Measurements from ENCODE around the gene FRY. TPM values are rescaled to one million over a fixed set of nuclear protein-coding genes. Genes with fewer than 3 reads are reported as not detected.

The FRY gene
- total RNA-seq, 4 donors from 2014 or later: 6.7 to 106 (median 14.1) TPM

DNA sequence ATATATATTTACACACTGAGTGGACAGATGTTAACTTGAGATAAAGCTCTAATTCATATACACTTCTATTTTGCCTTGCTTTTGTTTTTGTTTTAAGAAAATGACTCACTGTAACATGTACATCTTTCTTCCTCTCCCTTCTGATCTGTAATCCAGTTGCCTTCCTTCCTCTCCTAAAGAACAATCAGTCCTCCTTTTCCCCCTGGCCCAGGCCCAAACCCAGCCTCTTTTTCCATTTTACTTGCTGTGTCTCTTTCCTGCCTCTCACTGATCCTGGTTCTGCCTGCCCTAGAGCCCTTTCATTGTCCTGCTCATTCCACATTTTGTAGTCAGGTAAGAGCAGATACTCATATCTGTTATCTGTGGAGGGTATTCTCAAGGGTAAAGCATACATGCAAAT lies 232.8 kb downstream of the FRY start:
- Histone ChIP-seq H3K4me3 (no peak overlapping the region), H3K27ac (peak overlapping the region in 2 of 4 donors; percentile 14 to 40), H3K27me3 (no peaks in the 10 kb centered on the region), H3K9me3 (no peaks in the 10 kb centered on the region), H3K4me1 (no peaks in the 10 kb centered on the region), H3K36me3 (no peaks in the 10 kb centered on the region)
- DNase-seq: no peak
- no peak for TF ChIP-seq POLR2A (IDR thresholded peaks at IDR 0.05)
- TF ChIP-seq, protein P1, sequence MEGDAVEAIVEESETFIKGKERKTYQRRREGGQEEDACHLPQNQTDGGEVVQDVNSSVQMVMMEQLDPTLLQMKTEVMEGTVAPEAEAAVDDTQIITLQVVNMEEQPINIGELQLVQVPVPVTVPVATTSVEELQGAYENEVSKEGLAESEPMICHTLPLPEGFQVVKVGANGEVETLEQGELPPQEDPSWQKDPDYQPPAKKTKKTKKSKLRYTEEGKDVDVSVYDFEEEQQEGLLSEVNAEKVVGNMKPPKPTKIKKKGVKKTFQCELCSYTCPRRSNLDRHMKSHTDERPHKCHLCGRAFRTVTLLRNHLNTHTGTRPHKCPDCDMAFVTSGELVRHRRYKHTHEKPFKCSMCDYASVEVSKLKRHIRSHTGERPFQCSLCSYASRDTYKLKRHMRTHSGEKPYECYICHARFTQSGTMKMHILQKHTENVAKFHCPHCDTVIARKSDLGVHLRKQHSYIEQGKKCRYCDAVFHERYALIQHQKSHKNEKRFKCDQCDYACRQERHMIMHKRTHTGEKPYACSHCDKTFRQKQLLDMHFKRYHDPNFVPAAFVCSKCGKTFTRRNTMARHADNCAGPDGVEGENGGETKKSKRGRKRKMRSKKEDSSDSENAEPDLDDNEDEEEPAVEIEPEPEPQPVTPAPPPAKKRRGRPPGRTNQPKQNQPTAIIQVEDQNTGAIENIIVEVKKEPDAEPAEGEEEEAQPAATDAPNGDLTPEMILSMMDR (IDR thresholded peaks at IDR 0.05): no peak

DNA sequence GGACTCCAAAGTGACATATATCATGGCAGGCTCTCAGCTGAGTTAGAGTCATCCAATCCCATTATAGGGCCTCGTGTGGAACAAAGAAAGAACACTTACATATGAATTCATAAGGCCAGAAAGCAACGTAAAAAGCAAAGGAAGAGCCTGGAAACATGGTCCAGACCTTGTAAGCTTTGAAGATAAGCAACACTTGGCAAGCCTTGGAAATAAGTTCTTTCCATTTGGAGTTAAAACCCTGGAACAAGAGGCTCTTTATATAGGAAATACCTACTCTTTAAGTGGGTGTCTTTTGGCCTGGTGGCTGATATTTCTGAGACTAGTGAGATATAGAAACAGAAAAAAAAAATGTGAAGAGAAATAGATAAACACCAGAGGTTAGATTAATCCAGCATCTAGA lies 234.2 kb downstream of the FRY start:
- Histone ChIP-seq H3K4me1 (no peaks in the 10 kb centered on the region), H3K4me3 (no peak overlapping the region), H3K27me3 (no peaks in the 10 kb centered on the region), H3K36me3 (no peaks in the 10 kb centered on the region), H3K27ac (no peak overlapping the region), H3K9me3 (no peaks in the 10 kb centered on the region)
- DNase-seq: no peak
- no peak for TF ChIP-seq POLR2A (IDR thresholded peaks at IDR 0.05)

DNA sequence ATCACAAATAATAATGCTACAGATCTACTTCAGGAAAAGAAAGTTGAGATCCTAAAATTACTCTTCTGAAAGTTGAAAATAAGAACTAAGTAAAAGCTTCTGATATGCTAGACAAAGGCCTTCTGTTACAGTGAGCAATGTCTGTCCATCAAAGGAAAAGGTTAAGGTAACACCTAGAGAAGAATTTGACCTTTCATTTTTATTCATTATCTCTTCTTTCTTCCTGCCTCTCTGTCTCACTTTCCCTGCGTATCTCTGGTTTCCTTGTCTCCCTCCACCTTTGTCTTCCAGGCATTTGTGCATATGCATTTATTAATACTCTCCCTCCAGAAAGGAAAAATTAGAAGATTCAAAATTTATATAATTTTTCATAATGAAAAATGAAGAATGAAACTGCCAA lies 234.6 kb downstream of the FRY start:
- Histone ChIP-seq H3K36me3 (no peaks in the 10 kb centered on the region), H3K4me1 (no peaks in the 10 kb centered on the region), H3K4me3 (no peak overlapping the region), H3K27ac (no peak overlapping the region), H3K27me3 (no peaks in the 10 kb centered on the region), H3K9me3 (no peaks in the 10 kb centered on the region)
- TF ChIP-seq, protein P1 (IDR thresholded peaks at IDR 0.05): no peak
- no peak for TF ChIP-seq POLR2A (IDR thresholded peaks at IDR 0.05)
- no peak for DNase-seq

DNA sequence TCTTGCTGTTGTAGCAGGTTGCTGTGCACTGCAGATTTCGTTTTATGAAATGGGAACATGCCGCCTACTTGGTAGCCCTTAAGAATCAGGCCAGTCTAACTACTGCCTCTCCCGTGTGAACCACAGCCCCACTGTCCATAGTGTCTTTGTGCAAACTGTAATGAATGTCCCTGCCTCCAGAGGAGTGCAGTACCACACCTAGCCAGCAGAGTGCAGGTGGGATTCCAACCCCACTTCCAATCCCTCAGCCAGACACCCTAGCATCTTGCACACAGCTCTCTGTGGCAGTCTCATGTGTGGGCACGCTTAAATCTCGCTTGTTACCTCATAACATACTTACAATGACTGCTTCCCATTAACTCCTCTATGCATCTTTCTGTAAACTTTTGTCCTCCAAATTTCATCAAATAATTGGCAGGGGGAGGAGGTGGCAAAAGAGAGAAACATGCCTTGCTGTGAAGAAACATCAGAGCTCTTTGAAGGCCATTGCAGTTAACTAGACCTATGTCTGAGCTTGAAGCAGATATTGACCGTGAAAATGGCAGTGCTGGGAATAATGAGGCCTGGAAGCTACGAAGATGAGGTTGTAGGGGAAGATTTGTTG lies 236.4 kb downstream of the FRY start:
- Histone ChIP-seq H3K36me3 (no peaks in the 10 kb centered on the region), H3K4me1 (no peaks in the 10 kb centered on the region), H3K4me3 (no peak overlapping the region), H3K27ac (no peak overlapping the region), H3K9me3 (no peaks in the 10 kb centered on the region), H3K27me3 (no peaks in the 10 kb centered on the region)
- peak; percentile 28 to 71 (median 58) for DNase-seq
- TF ChIP-seq, protein P1 (IDR thresholded peaks at IDR 0.05): peak; percentile 30 to 68 (median 56)
- TF ChIP-seq POLR2A (IDR thresholded peaks at IDR 0.05): no peak

DNA sequence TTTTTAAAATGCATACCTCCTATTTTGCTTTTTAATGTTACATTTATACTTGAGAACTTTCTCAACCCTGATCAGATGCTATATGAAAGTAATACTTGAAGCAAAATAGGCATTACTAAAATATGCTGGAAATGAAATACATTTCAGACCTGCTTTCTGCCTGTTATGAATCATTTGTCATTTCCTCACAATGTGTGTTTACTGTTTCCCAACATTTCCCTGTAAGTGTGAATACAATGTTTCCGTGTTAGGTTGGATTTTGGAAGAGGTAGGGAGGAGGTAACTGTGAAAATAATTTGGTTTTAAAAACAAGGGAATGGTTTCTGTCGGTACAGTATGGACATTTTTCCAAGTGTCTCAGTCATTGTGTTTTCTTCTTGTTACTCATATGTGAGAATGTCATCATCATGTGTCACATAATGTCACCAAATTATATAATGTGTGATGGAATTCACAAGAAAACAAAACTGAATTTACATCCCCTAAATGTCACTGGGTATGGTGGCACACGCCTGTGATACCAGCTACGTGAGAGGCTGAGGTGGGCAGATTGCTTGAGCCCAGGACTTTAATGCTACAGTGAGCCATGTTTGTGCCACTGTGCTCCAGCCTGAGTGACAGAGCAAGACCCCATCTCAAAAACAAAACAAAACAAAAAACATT lies 240.6 kb downstream of the FRY start:
- Histone ChIP-seq H3K9me3 (no peaks in the 10 kb centered on the region), H3K4me3 (no peak overlapping the region), H3K27ac (no peak overlapping the region), H3K4me1 (no peaks in the 10 kb centered on the region), H3K36me3 (peaks cover 0 to 5% (median 0%) of the 10 kb centered on the region in 3 donors), H3K27me3 (no peaks in the 10 kb centered on the region)
- DNase-seq: no peak
- TF ChIP-seq POLR2A (IDR thresholded peaks at IDR 0.05): no peak
- TF ChIP-seq, protein P1 (IDR thresholded peaks at IDR 0.05): no peak

DNA sequence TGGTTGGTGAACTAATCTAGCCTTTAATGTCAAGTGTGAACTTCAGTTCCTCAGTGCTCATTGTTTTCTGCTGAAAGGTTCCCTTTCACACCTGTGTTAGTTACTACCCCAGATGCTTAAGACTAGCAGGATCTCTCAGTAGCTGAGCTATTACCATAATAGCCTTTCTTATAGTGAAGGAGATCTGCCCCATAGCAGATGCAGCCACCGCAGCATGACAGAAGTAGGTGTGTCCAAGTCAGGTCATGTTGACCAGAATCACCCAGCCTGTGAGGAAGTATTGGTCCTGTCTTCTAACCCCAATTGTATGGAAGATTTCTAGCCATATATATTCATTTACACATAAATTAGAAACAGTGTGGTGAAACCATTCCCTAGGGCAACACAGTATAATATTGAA lies 246.3 kb downstream of the FRY start:
- Histone ChIP-seq H3K9me3 (no peaks in the 10 kb centered on the region), H3K27ac (no peak overlapping the region), H3K27me3 (no peaks in the 10 kb centered on the region), H3K4me3 (no peak overlapping the region), H3K4me1 (no peaks in the 10 kb centered on the region), H3K36me3 (peaks cover 0 to 11% (median 0%) of the 10 kb centered on the region in 3 donors)
- no peak for TF ChIP-seq POLR2A (IDR thresholded peaks at IDR 0.05)
- TF ChIP-seq, protein P1 (IDR thresholded peaks at IDR 0.05): no peak
- DNase-seq: no peak

Measured in Peyer's patch (tissue), 4 donors.